GM12872 (cell line): Measurements from ENCODE around the gene PTPRE.
A peak's percentile ranks its signal among the peaks of the same experiment; 100 is the strongest.

Source experiments
- TF ChIP-seq, protein P1 (sequence below): IDR thresholded peaks from 3 replicates; pipeline ENCODE4 v1.5.1; 2011; ENCODE audit warnings: low read depth, mild to moderate bottlenecking, low read length, moderate library complexity; ENCODE audit not compliant: insufficient read depth

Gene PTPRE

DNA sequence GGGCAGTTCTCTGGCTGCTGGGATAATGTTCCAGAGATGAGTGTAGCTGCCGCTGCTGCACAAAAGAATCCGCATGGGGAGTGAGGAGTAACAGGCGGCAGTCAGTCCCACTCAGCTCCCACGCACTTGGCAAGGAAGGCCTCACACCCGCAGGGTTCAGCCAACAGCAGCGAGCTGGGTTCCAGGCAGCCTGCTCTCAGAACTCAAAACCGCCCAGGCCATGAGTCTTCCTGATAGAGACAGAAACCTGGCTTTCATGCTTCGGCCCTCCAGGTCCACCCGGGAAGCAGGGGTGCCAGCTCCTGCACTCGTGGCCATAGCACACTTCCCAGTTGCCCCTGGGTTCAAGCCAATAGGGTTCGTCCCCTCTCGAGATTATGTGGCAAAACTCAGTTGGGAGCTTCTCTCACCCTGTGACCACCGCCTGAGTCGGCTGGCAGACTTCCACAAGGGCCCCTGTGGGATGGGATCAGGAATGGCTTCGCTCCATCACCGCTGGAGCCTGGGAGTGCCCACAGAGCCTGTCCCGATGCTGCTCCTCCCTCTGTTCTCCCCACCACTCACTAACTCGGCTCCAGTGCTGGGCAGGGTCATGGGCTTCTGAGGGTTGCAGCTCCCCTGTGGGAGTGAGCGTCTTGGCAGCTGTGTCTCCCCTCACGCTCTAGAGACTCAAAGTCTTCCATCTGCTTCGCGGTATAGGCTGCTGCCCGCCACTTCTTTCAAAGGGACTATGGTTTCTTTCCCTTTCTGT lies 34.7 kb upstream of the PTPRE start:
- TF ChIP-seq, protein P1, sequence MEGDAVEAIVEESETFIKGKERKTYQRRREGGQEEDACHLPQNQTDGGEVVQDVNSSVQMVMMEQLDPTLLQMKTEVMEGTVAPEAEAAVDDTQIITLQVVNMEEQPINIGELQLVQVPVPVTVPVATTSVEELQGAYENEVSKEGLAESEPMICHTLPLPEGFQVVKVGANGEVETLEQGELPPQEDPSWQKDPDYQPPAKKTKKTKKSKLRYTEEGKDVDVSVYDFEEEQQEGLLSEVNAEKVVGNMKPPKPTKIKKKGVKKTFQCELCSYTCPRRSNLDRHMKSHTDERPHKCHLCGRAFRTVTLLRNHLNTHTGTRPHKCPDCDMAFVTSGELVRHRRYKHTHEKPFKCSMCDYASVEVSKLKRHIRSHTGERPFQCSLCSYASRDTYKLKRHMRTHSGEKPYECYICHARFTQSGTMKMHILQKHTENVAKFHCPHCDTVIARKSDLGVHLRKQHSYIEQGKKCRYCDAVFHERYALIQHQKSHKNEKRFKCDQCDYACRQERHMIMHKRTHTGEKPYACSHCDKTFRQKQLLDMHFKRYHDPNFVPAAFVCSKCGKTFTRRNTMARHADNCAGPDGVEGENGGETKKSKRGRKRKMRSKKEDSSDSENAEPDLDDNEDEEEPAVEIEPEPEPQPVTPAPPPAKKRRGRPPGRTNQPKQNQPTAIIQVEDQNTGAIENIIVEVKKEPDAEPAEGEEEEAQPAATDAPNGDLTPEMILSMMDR = no peak

DNA sequence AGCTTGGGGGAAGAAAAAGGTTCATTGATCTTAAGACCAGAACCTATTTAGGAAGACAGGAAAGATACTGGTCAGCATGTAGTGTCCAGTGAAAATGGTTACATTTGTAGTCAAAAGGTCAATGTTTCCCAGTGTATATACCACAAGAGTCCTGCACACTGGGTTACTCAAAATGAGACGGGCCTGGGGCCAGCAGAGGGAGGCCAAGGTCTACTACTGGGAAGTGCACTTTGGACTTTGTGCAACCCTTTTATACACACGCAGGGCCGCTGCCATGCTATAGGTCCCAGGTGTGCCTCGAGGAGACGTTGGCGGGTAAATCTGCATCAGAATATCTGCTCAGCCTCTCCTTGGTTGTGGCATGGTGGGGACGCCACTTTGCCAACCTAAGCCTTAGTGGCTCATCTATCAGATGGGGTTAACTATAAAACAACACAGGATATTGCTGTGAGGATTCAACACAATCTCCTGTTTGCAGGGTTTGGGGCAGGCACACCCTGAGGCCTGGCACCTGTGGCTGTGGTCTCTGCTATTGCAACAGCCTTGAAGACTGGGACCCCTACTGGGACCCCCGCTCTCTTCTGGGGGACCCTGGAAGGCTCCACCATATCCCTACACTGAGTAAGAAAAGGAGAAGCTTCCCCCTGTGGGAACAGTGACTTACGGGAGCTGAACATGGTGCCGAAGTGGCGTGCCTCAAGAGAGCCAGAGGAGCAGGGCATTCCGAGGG lies 33.9 kb upstream of the PTPRE start:
- TF ChIP-seq, protein P1 = 0 out of 3 replicates have a peak, but pooled peaks have one; percentile 8

DNA sequence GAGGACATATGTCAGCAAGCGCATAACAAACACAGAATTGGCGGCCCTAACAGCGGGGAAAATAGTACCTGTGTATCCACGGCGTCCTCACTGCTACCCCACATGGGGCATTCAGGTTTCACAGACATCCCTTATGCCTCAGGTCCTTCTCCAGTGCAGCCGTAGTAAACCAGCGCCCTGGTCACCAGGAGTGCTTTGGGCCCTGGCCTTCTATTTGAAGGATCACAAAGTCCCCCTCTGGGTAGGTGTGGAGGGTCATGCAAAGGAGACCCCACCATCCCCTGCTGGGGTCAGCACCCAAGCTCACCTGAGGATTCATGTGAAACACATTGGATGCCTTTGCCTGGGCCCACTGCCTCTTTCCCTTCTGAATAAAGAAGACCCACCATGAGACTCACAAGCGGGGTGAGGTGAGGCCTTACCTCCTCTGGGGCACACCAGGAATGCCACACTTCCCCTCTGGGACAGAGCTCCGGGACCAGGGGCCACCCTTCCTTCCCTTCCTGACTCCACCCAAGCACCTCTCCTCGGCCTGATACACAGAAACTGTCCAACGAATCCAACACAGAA lies 32.9 kb upstream of the PTPRE start:
- TF ChIP-seq, protein P1 = no peak

DNA sequence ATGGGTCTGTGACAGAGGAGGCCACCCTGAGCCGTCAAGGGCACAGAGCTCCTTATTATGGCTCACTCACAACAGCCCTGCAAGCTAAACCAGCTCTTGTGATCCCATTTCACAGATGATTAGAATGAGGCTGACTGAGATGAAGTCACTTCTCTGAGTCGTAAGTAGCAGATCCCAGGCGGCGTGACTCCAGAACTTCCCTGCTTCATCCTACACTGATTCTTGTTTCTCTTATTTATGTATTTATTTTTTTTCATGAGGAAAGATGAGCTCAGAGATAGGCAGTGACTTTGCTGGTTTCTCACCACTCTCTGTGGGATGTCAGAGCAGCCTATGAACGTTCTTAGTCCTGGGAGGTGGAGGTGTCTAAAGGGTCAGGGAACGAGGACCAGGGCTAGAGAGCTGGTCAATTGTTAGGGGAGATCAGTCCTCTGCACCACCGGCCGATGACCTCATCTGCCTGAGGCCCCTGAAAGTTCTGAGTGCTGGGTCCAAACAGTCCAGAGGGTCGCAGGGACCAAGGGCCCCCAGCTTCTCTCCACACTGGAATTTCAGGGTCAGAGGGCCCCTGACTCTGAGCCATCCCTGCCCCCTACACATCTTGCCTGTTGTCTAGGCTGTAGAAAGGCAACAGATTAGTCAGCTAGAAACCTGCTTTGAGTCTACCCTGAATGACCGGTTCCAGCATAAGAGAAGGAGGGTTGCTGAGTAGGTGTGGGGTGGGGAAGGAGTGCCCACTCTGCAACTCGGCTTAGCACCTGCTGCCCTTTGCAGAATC lies 32.0 kb upstream of the PTPRE start:
- TF ChIP-seq, protein P1 = no peak

DNA sequence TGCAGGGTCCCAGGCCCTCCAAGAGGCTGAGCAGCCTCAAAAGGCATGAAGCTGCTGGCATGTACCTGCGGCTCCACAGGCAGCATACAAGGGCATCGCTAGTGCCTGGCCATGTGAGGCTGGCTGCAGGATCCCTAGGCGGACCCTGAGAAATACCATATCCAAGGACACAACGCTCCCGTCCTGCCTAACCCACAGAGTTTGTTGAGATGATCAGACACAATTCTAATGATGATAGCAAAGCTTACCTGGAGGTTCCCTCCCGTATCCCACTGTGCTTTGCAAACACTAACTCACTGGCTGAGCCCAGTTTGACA lies 31.5 kb upstream of the PTPRE start:
- TF ChIP-seq, protein P1 = no peak

DNA sequence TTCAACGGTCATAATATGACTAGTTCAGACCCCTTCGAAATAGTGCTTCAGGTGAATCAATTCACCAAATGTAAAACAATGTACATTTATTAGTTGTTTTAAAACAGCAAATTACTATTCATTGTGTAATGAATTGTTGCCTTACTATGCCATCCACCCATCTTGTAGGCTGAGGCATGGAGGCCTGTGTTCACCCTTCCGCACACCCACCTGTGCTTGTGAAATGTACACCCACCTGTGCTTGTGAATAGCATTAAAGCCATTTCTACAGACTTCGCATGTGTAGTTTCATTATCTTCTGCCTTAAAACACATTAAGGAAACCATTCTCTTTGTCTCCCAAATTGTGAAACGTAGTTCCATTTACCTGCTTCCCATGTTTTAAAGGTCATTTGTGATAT lies 31.0 kb upstream of the PTPRE start:
- TF ChIP-seq, protein P1 = no peak

DNA sequence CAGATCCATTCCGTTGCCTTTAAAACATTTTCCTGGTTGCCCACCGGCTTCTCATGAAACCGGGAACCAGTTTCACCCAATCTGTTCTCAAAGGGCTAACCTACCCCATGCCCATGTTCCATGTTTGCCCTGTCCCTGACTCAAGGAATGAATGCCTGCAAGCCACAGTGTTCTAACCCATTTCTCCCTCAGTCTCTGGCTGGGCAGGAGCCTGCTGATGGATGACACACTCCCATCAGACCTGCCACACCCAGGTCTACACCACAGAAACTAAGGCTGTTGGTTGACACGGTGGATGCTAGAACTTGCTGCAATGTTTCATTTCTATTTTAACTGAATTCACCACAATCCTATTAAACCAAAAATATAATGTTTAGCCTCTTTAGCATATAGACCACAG lies 29.8 kb upstream of the PTPRE start:
- TF ChIP-seq, protein P1 = no peak
